ENCODE data around the gene FOXF1.

FOXF1 gene

GRCh38 chr16:86517652-86518258 lies 7.4 kb downstream of the FOXF1 start:
- DNase-seq: peak; percentile 33

- DNase-seq: no peak
Observed at GRCh38 chr16:86519007-86519648, 8.8 kb downstream of the FOXF1 start.

GRCh38 chr16:86519649-86520316 lies 9.5 kb downstream of the FOXF1 start:
- peak; percentile 49 for DNase-seq

GRCh38 chr16:86520317-86521210 lies 10.2 kb downstream of the FOXF1 start:
- no peak for DNase-seq

- DNase-seq: no peak
Observed at GRCh38 chr16:86521236-86522197, 11.2 kb downstream of the FOXF1 start.

GRCh38 chr16:86522634-86523033 lies 12.3 kb downstream of the FOXF1 start:
- no peak for DNase-seq

GRCh38 chr16:86523166-86523740 lies 12.9 kb downstream of the FOXF1 start:
- no peak for DNase-seq

- no peak for DNase-seq
Observed at GRCh38 chr16:86524029-86524428, 13.7 kb downstream of the FOXF1 start.

GRCh38 chr16:86525696-86526095 lies 15.4 kb downstream of the FOXF1 start:
- DNase-seq: no peak

GRCh38 chr16:86527366-86527765 lies 17.0 kb downstream of the FOXF1 start:
- DNase-seq: no peak

GRCh38 chr16:86528061-86528929 lies 18.0 kb downstream of the FOXF1 start:
- no peak for DNase-seq

- no peak for DNase-seq
Observed at GRCh38 chr16:86529160-86529559, 18.8 kb downstream of the FOXF1 start.

GRCh38 chr16:86530251-86531190 lies 20.2 kb downstream of the FOXF1 start:
- DNase-seq: no peak

- DNase-seq: no peak
Observed at GRCh38 chr16:86531191-86531545, 20.8 kb downstream of the FOXF1 start.

GRCh38 chr16:86531641-86532525 lies 21.6 kb downstream of the FOXF1 start:
- DNase-seq: no peak

- no peak for DNase-seq
Observed at GRCh38 chr16:86532526-86532815, 22.1 kb downstream of the FOXF1 start.

GRCh38 chr16:86533076-86533475 lies 22.7 kb downstream of the FOXF1 start:
- no peak for DNase-seq

GRCh38 chr16:86533767-86534351 lies 23.5 kb downstream of the FOXF1 start:
- no peak for DNase-seq

Measured in stimulated activated CD4-positive, alpha-beta T cell treated with anti-CD3 and anti-CD28 coated beads, Interleukin-1b, Interleukin-23, amount 100 ng/mL, for 48 hours (primary cell).